Stimulated activated CD4-positive, alpha-beta T cell treated with anti-CD3 and anti-CD28 coated beads, Interleukin-1b, Interleukin-23, amount 100 ng/mL, for 1 hour (primary cell): ENCODE data around the gene ZNF679.
"Not testable (repeated sequence)": the region's sequence is repeated elsewhere in the genome, so short reads cannot be mapped to it uniquely, and the experiment has no call there.

Experiments
- DNase-seq, 2 donors: peaks; one replicate each; pipeline ENCODE4 v3.0.0-alpha.2; 2020; ENCODE audit warnings: low read depth in 2 of 2

ZNF679 gene

DNA sequence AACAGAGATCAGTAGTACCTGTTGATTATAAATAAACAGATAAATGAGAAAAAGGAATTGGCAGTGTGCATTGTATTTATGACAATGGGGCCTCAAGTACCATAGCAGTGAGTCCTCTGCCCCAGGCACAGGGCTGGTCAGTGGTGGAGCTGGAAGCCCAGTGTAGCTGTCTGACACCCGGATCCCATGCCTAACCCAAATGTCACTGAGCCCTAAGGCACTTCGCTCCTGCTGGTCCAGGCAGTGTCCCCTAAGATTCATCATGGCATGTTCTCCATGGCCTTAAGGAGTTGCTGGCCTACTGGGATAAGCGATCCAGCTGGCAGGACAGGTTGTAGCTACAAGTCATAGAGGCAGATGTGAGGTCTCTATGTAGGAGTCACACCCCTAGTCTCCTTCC, 82.2 kb downstream of the ZNF679 start:
- no peak for DNase-seq

DNA sequence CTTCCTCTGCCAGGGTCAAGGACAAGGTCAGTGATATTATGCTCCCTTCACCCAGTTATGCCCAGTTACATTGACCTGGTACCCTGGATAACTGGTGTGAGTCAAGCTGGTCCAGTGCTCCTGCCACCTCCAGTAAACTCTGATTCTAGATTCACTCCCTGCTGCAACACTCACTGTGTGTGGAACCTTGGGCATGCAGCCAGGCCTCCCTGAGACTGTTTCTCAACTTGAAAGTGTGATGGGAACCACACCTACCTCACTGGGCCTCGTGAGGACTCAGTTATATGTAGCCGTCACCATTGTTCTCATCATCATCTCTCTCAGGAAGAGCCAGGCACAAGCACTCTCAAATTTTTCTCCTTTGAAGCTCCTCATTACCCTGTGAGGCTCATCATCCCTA, 84.6 kb downstream of the ZNF679 start:
- no peak for DNase-seq

DNA sequence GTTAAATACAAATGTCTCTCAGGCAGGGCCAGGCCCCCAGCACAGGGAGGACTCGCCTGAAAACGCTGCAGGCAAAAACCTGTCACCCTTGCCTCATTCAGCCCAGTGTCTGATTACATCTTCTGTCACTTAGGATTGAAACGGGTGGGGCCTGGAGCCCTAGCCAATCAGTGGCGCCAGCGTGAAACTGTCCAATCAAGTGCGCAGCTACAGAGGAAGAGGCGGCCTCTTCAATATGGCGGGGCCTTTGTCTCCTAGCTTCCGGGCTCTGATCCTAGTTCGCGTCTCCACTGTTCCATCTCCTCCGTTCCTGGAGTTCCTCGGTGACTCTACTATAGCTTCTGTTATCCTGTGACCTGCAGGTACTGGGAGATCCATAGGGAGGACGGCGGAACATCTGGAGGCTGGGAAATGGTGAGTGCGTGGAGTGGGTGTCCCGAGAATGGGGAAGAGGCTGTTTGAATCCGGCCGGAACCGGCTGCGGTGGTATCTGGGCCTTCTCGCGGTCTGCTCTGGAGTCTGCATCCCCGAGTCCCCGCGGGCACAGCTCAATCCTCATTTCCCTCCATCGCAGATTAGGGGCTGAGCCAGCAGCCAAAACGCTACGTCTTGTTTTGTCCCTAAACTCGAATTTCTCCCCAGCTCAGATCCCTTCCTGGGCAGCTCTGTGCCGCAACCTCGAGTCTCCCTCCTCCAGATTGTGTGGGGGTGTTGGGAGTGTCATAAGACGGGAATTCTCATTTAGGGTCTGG, 85.6 kb downstream of the ZNF679 start, which contains the start of gene ZNF736:
TSS of gene ZNF736 (plus strand) at position 222 of the 752 bp plus-strand sequence. CDS start at position 412, 190 bp downstream.
- peak; percentile 55 to 65 for DNase-seq

DNA sequence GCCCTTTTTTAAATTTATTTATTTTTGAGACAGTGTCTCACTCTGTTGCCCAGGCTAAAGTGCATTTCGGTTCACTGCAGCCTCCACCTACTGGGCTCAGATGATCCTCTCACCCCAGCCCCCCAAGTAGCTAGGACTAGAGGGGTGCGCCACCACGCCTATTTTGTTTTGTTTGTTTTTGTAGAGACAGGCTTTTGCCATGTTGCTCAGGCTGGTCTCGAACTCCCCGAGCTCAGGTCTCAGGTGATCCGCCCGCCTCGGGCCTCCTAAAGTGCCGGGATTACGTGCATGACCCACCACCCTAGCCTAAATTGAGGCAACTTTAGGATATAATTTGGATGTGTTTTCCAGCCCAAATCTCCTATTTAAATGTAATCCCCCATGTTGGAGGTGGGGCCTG, 86.3 kb downstream of the ZNF679 start:
- DNase-seq = no peak

GRCh38 chr7:64316031-64316742, 87.9 kb downstream of the ZNF679 start:
- not testable (repeated sequence) for DNase-seq
